ENCODE data around the gene EPN3.

Gene EPN3

DNA sequence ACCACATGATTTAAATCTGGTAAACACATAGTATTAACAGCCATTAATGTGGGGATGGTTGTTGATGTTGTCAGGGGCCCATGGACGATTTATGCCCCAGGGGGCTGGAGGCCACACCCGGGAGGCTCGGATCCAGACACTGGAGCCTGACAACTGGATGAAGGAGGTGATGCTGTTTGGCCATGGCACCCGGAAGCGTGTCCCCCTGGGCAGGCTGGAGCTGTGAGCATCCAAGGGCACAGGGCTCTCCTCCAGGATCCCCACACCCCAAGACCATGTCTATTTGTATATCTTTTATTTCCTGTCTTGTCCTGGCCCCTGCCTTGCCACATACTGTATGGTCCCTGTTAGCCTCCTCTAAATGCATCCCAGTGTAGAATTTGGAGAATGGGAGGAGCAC is 49.3 kb upstream of the EPN3 start:
- Histone ChIP-seq H3K36me3 (ENCODE audit: control insufficient read depth in 2 of 2, insufficient read depth in 1 of 2, low read length in 2 of 2) (peaks cover 21 to 45% of the 10 kb centered on the region in 2 experiments), H3K27ac (ENCODE audit: extremely low read depth, low read depth, low read length) (no peak overlapping the region)
- TF ChIP-seq OVOL3 (tag by site-specific recombination; IDR thresholded peaks at IDR 0.05) = no peak
- no peak for TF ChIP-seq ZNF311 (tag by site-specific recombination; IDR thresholded peaks at IDR 0.05; ENCODE audit: borderline replicate concordance)
- no peak for TF ChIP-seq ZNF626 (tag by site-specific recombination; IDR thresholded peaks at IDR 0.05)
- no peak for TF ChIP-seq ZNF76 (tag by site-specific recombination; IDR thresholded peaks at IDR 0.05; ENCODE audit: borderline replicate concordance, low read depth)
- TF ChIP-seq, protein P1, sequence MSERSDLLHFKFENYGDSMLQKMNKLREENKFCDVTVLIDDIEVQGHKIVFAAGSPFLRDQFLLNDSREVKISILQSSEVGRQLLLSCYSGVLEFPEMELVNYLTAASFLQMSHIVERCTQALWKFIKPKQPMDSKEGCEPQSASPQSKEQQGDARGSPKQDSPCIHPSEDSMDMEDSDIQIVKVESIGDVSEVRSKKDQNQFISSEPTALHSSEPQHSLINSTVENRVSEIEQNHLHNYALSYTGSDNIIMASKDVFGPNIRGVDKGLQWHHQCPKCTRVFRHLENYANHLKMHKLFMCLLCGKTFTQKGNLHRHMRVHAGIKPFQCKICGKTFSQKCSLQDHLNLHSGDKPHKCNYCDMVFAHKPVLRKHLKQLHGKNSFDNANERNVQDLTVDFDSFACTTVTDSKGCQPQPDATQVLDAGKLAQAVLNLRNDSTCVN (tag by site-specific recombination; optimal IDR thresholded peaks at IDR 0.05) = no peak
- no peak for TF ChIP-seq ZNF596 (tag by site-specific recombination; IDR thresholded peaks at IDR 0.05)
- TF ChIP-seq ZNF48 (tag by site-specific recombination; IDR thresholded peaks at IDR 0.05) = no peak
- no peak for TF ChIP-seq ZIC2 (tag by site-specific recombination; IDR thresholded peaks at IDR 0.05)
- TF ChIP-seq ZNF155 (tag by site-specific recombination; IDR thresholded peaks at IDR 0.05) = no peak
- TF ChIP-seq ZNF510 (tag by site-specific recombination; IDR thresholded peaks at IDR 0.05; ENCODE audit: insufficient replicate concordance) = no peak
- no peak for TF ChIP-seq BCL11A (tag by site-specific recombination; IDR thresholded peaks at IDR 0.05; ENCODE audit: low read depth)
- TF ChIP-seq ZNF10 (tag by site-specific recombination; IDR thresholded peaks at IDR 0.05) = no peak
- no peak for TF ChIP-seq ZNF184 (tag by site-specific recombination; IDR thresholded peaks at IDR 0.05)
- no peak for TF ChIP-seq ZNF114 (tag by site-specific recombination; IDR thresholded peaks at IDR 0.05)
- TF ChIP-seq ZNF416 (tag by site-specific recombination; IDR thresholded peaks at IDR 0.05) = no peak
- TF ChIP-seq, protein P2, sequence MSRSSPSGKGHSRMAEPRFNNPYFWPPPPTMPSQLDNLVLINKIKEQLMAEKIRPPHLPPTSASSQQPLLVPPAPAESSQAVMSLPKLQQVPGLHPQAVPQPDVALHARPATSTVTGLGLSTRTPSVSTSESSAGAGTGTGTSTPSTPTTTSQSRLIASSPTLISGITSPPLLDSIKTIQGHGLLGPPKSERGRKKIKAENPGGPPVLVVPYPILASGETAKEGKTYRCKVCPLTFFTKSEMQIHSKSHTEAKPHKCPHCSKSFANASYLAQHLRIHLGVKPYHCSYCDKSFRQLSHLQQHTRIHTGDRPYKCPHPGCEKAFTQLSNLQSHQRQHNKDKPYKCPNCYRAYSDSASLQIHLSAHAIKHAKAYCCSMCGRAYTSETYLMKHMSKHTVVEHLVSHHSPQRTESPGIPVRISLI (tag by site-specific recombination; IDR thresholded peaks at IDR 0.05) = no peak
- no peak for TF ChIP-seq ZNF423 (tag by site-specific recombination; IDR thresholded peaks at IDR 0.05)
- no peak for TF ChIP-seq ZNF600 (tag by site-specific recombination; IDR thresholded peaks at IDR 0.05)
- TF ChIP-seq, protein P3, sequence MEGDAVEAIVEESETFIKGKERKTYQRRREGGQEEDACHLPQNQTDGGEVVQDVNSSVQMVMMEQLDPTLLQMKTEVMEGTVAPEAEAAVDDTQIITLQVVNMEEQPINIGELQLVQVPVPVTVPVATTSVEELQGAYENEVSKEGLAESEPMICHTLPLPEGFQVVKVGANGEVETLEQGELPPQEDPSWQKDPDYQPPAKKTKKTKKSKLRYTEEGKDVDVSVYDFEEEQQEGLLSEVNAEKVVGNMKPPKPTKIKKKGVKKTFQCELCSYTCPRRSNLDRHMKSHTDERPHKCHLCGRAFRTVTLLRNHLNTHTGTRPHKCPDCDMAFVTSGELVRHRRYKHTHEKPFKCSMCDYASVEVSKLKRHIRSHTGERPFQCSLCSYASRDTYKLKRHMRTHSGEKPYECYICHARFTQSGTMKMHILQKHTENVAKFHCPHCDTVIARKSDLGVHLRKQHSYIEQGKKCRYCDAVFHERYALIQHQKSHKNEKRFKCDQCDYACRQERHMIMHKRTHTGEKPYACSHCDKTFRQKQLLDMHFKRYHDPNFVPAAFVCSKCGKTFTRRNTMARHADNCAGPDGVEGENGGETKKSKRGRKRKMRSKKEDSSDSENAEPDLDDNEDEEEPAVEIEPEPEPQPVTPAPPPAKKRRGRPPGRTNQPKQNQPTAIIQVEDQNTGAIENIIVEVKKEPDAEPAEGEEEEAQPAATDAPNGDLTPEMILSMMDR (tag by site-specific recombination; IDR thresholded peaks at IDR 0.05) = no peak
- TF ChIP-seq ZNF707 (tag by site-specific recombination; IDR thresholded peaks at IDR 0.05) = no peak

DNA sequence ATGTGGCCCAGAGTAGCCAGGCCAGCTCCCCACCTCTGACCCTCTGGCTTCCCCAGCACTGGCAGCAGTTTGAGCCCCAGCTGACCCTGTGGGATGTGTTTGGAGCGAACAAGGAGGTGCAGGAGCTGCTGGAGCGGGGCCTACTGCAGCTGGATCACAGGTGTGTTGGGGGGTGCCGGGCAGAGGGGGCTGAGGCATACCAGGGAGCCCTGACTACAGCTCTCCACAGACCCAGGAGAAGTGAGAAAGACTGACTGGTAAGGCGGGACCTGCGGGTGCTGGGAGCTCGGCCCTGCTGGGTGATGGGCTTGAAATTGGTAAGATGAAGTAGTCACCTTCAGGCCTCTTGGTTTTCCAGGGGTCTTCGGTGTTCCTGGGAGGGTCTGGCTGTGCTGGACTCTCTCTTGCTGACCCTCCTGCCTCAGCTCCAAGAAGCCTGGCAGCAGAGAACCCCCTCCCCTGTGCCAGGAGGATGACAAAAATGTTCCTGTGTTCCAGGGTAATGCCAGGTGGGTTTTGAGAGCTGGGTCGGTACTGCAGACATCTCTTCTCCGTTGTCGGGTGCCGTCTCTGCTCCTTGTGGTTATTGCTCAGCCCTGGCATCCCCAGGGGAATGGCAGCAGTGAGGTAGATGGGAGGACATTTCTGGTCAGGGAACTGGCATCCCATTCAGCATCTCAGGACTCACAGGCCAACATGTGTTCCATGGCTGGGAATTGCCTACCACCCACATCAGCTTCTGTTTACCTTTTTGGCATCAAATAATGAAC is 48.0 kb upstream of the EPN3 start:
- POLR2A ChIA-PET = no interaction called here

More for the DNA sequence above, 49.3 kb upstream of the EPN3 start:
- CTCF ChIA-PET = interaction anchor here (0.6 to 10.0 kb wide), 33 partner anchors 10 to 1752 kb away, joined by 3 to 95 read pairs (median 4); partner anchors contain the start of genes CACNA1G, LRRC59 and SPATA20
- POLR2A ChIA-PET = interaction anchor here (0.7 to 1.6 kb wide), 2 partner anchors 64 to 86 kb away, joined by 3 read pairs; partner anchors contain the start of genes LRRC59 and SPATA20
- H3K4me1 ChIP-seq (ENCODE audit: control insufficient read depth, insufficient read depth, low read length) = peaks cover 4% of the 10 kb centered on the region
- no peaks in the 10 kb centered on the region for H3K9me3 ChIP-seq (ENCODE audit: control insufficient read depth, insufficient read depth, low read depth, low read length)
- H3K4me3 ChIP-seq (ENCODE audit: low read depth, low read length) = no peak overlapping the region

More for the DNA sequence above, 48.0 kb upstream of the EPN3 start:
- peaks cover 21 to 45% of the 10 kb centered on the region in 2 experiments for H3K36me3 ChIP-seq (ENCODE audit: control insufficient read depth in 2 of 2, insufficient read depth in 1 of 2, low read length in 2 of 2)
- H3K27ac ChIP-seq (ENCODE audit: extremely low read depth, low read depth, low read length) = no peak overlapping the region
- no peak for TF ChIP-seq SP7 (tag by site-specific recombination; IDR thresholded peaks at IDR 0.05)
- no peak for TF ChIP-seq ZNF391 (tag by site-specific recombination; IDR thresholded peaks at IDR 0.05; ENCODE audit: borderline replicate concordance, low read depth)
- TF ChIP-seq, protein P4, sequence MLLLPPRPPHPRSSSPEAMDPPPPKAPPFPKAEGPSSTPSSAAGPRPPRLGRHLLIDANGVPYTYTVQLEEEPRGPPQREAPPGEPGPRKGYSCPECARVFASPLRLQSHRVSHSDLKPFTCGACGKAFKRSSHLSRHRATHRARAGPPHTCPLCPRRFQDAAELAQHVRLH (tag by site-specific recombination; IDR thresholded peaks at IDR 0.05) = no peak
- TF ChIP-seq ZSCAN23 (tag by site-specific recombination; IDR thresholded peaks at IDR 0.05) = no peak
- no peak for TF ChIP-seq ZNF112 (tag by site-specific recombination; IDR thresholded peaks at IDR 0.05)
- TF ChIP-seq ZNF175 (tag by site-specific recombination; IDR thresholded peaks at IDR 0.05) = no peak
- TF ChIP-seq, protein P5, sequence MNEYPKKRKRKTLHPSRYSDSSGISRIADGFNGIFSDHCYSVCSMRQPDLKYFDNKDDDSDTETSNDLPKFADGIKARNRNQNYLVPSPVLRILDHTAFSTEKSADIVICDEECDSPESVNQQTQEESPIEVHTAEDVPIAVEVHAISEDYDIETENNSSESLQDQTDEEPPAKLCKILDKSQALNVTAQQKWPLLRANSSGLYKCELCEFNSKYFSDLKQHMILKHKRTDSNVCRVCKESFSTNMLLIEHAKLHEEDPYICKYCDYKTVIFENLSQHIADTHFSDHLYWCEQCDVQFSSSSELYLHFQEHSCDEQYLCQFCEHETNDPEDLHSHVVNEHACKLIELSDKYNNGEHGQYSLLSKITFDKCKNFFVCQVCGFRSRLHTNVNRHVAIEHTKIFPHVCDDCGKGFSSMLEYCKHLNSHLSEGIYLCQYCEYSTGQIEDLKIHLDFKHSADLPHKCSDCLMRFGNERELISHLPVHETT (tag by site-specific recombination; IDR thresholded peaks at IDR 0.05) = no peak
- no peaks in the 10 kb centered on the region for H3K9me3 ChIP-seq (ENCODE audit: control insufficient read depth, insufficient read depth, low read depth, low read length)
- no peak overlapping the region for H3K4me3 ChIP-seq (ENCODE audit: low read depth, low read length)
- H3K4me1 ChIP-seq (ENCODE audit: control insufficient read depth, insufficient read depth, low read length) = peaks cover 3% of the 10 kb centered on the region
- CTCF ChIA-PET = interaction anchor here (0.5 to 10.0 kb wide), 15 partner anchors 9 to 358 kb away, joined by 3 to 95 read pairs (median 4); partner anchors contain the start of gene LRRC59

Data from HEK293 (cell line).